Measurements from ENCODE around the gene EHD2.

- TF ChIP-seq CTCF (IDR thresholded peaks at IDR 0.05) (no peak), POLR2A (IDR thresholded peaks at IDR 0.05) (no peak)
These were observed 8.6 kb upstream of the EHD2 start for GRCh38 chr19:47704656-47705055.
